PC-3 (cell line): ENCODE measurements around the gene GALNT15.

ENCODE experiments used
- EZH2 ChIP-seq: fragments of 300-600 bp; sonication (generic); IDR thresholded peaks from one replicate; pipeline ENCODE4 v1.6.1; 2017; ENCODE audit warnings: antibody characterized with exemption, mild to moderate bottlenecking, low read length; ENCODE audit not compliant: unreplicated experiment
- EZH2phosphoT487 ChIP-seq: fragments of 300-600 bp; sonication (generic); IDR thresholded peaks from 2 replicates; pipeline ENCODE4 v1.6.1; 2018; ENCODE audit warnings: mild to moderate bottlenecking, antibody characterized with exemption, low read length, borderline replicate concordance
- TF ChIP-seq, protein P1 (sequence below): fragments of 300-600 bp; sonication (generic); conservative IDR thresholded peaks from 2 replicates; pipeline ENCODE4 v1.5.1; 2017; ENCODE audit warnings: antibody characterized with exemption, low read depth, mild to moderate bottlenecking, low read length

DNA sequence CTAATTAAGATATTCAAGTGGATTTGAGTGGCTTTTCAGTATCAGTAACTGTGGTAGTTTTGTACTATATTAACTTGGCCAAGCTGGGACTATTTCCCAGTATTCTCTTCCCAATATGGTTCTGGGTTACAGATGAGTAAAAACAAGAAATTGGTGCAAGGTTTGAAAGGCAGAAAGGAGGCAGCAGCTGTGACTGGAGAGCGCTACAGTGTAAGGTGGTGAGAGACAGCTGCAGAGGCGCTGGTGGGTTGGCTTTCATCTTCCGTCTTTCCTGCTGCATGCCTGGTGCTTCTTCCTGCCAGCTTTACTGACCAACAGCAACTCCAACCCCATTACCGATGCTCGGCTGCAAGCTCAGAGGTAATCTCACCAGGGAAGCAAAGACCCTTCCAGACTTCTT, 80.4 kb downstream of the GALNT15 start:
- TF ChIP-seq, protein P1, sequence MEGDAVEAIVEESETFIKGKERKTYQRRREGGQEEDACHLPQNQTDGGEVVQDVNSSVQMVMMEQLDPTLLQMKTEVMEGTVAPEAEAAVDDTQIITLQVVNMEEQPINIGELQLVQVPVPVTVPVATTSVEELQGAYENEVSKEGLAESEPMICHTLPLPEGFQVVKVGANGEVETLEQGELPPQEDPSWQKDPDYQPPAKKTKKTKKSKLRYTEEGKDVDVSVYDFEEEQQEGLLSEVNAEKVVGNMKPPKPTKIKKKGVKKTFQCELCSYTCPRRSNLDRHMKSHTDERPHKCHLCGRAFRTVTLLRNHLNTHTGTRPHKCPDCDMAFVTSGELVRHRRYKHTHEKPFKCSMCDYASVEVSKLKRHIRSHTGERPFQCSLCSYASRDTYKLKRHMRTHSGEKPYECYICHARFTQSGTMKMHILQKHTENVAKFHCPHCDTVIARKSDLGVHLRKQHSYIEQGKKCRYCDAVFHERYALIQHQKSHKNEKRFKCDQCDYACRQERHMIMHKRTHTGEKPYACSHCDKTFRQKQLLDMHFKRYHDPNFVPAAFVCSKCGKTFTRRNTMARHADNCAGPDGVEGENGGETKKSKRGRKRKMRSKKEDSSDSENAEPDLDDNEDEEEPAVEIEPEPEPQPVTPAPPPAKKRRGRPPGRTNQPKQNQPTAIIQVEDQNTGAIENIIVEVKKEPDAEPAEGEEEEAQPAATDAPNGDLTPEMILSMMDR = no peak
- TF ChIP-seq EZH2 (no peak), EZH2phosphoT487 (no peak)
